GM21526 (cell line): Measurements from ENCODE around the gene NDOR1.
"Not testable (repeated sequence)": the region's sequence is repeated elsewhere in the genome, so short reads cannot be mapped to it uniquely, and the experiment has no call there.

Experiments used
- ATAC-seq: cut with Tn5 transposase; IDR thresholded peaks from one replicate; pipeline ENCODE4 v1.9.1; 2021; ENCODE audit warnings: moderate library complexity; ENCODE audit not compliant: unreplicated experiment, low FRiP score

The NDOR1 gene

DNA sequence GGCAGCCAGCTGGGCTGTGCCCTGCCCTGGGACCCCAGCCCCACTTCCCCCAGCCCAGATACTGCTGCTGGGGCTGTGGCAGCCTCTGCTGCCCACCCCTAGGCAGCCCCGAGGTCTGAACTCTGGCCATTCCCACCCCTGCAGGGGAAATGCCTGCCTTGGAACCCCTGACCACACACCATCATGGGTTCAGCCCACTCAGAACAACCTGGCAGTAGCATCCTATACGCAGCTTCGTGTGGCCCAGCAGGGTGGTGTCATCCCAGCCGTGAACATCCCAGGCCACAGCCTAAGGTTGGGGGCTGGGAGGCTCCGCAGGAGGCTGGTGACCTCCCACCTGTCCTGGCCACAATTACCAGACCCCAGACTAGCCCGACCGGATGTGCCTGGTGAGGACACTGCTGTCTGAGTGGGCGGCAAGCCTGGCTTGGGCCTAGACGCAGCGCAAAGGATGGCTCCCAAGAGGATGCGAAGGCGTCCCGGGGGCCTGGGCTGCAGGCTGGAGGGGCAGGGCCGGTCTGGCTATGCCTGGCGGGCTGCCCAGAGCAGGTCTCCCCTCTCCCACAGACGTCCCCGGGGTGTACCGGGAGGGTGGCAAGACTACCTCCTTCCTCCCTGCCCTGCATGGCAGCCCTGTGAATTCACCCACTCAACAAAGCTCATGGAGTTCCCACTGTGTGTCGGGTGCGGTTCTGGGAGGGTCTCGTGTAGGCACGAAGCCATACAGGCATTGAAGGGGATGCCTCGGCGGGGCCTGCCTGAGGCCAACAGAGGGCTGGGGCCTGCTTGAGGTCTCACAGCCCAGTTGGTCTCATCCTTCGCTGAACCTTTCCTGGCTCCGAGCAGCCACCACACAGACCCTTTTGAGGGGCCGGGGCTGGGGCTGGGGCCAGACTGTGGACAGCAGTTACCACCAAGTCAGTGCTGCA lies 23.7 kb downstream of the NDOR1 start:
- ATAC-seq = no peak

DNA sequence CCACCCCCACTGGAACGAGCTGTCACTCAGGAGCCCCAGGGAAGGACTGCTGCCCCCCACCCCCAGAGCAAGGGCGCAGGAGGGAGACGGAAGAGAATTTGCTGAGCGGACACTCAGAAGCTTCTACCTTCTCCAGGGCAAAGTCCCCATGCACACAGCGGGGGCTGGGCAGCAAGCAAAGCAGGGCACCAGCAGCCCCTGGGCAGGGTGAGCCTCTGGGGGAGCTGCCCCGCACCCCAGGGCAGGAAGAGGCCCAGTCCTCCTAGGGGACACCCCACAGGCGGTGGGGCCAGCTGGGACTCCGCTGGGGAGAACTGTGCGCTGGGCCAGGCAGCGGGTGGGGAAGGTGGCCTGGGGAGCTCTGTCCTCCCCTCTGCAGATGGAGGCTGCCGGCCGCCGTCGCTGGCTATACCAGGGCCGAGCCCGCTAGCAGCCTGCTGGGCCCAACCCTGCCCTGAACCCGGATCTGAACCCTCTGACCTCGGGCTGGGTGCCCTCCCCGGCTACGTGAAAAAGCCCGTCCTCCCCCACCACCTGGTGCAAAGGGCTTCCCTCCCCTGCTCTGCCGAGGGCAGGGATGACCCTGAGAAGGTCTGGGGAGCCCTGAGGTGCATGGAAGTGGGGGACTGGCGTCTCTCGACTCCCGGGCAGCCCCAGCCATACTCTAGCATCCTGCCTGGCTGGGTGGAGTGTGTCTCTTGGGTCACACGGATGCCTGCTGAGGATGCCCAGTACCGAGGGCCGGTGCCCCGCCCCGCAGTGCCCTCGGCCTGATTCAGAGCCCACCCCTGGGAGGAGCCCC lies 24.6 kb downstream of the NDOR1 start:
- no peak for ATAC-seq

DNA sequence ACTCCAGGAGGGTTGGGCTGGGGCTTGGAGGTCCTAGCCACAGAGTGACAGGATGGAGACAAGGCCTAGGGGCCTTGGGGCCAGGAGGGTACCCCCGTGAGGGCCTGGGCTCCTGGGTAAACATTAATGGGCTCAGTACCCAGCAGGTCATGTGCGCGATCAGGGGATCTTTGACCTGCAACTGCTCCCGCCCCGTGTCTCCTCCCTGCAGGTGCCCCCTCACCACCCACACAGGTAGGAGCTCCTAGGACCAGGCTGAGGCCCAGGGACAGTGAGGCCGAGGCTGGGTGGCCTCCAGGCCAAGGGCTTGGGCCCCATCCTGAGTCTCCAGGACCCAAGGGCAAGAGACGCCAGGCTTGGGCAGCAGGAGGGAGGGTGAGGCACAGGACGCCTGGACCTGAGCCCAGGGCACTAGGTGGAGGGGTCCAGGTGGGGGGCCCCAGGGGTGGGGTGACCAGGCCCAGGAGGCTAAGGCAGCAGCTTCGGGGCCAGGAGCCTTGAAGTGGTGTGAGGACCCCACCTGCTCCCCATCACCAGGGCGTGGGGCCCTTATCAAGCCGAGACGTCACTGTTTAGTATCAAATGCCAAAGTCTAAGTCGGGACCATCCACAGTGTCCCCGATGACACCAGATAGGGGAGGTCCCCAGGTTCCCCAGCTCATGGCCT lies 25.3 kb downstream of the NDOR1 start, which contains the start of gene SLC34A3:
Gene SLC34A3, plus strand, starts transcription at position 197 of the 667 bp plus-strand sequence. CDS start 802 bp downstream, outside the sequence.
- no peak for ATAC-seq

DNA sequence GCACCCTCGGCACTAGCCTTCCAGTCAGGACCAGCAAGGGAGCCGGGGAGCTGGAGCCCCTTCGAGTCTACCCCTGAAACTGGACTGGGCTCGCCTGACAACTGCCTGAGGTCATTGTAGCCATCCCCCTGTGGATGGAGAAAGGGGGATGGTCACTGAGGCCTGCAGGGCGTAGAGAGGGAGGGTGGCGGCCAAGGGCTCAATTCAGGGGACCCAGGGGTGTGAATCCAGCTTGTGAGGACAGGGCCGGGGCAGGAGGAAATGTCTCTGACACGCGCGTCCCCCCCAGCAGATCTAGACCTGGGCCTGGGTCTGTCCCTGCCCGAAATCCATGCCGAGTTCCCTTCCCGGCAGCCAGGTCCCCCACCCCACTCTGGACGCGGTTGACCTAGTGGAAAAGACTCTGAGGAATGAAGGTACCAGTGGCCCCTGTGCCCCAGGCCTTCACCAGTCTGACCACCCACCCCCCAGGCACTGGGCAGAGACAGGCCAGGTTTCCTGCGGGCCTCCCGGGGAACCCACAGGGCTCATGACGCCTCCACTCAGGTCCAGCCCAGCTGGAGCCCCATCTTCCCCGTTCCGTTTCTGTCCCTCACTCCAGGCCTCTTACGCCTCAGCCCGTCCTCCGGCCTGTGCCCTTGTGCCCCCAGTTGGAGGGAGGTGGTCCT lies 26.0 kb downstream of the NDOR1 start:
- ATAC-seq = no peak

DNA sequence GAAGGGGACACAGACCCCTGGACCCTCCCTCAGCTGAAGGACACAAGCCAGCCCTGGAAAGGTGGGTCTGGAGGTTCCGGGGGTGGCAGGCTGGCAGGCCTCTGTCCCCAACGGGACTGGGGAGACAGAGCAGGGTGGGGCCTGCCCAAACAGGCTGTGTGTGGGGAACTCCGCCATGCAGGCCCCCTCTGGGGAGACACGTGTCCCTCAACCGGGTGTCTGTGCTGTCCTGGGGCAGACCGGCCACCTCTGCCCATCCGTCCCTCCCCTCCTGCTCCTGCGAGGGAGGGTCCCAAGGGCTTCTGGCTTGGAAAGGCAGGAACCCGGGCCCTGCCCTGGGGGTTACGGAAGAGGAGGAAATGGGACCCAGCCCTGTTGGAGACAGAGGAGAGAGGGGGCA lies 26.6 kb downstream of the NDOR1 start:
- no peak for ATAC-seq

DNA sequence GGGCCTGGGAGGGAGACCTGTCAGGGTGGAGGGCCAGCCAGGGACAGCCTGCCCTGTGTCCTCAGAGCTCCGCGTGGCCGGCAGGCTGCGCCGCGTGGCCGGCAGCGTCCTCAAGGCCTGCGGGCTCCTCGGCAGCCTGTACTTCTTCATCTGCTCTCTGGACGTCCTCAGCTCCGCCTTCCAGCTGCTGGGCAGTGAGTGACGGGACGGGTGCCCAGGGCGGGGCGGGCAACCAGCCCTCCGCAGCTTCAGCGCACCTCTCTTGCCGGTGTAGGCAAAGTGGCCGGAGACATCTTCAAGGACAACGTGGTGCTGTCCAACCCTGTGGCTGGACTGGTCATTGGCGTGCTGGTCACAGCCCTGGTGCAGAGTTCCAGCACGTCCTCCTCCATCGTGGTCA lies 27.0 kb downstream of the NDOR1 start:
- no peak for ATAC-seq

DNA sequence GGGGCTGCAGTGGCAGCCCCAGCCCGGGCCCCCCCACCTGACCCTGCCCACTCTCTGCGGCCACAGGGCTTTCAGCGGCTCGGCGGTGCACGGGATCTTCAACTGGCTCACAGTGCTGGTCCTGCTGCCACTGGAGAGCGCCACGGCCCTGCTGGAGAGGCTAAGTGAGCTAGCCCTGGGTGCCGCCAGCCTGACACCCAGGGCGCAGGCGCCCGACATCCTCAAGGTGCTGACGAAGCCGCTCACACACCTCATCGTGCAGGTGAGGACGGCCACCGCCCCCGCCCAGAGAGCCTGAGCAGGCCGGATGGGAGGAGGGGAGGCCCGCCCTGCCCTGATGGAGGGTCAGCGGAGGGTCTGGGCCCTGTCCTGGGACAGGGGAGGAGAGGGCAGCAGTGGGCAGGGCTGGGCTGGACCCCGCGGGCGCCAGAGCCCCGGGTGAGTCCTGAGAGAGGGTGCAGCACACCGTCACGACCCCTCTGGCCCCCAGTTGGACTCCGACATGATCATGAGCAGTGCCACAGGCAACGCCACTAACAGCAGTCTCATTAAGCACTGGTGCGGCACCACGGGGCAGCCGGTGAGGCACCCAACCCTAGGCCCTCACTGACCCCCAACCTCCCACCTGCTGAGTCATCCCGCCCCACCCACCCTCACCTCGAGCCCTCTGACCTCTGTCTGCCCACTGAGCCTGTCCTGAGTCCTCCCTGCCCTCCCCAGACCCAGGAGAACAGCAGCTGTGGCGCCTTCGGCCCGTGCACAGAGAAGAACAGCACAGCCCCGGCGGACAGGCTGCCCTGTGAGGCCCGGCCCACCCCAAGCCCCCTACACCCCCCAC lies 27.9 kb downstream of the NDOR1 start:
- ATAC-seq = no peak

DNA sequence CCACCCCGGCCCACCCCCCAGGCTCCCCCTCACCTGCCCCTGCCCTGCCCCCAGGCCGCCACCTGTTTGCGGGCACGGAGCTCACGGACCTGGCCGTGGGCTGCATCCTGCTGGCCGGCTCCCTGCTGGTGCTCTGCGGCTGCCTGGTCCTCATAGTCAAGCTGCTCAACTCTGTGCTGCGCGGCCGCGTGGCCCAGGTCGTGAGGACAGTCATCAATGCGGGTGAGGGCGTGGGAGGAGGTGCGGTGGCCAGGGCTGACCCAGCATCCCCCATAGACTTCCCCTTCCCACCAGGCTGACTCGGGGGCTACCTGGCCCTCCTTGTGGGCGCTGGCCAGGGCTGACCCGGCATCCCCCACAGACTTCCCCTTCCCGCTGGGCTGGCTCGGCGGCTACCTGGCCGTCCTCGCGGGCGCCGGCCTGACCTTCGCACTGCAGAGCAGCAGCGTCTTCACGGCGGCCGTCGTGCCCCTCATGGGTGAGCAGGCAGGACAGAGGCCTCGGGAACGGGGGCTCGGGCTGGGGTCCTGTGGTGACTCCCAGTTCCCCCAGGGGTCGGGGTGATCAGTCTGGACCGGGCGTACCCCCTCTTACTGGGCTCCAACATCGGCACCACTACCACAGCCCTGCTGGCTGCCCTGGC lies 28.7 kb downstream of the NDOR1 start:
- ATAC-seq = no peak

DNA sequence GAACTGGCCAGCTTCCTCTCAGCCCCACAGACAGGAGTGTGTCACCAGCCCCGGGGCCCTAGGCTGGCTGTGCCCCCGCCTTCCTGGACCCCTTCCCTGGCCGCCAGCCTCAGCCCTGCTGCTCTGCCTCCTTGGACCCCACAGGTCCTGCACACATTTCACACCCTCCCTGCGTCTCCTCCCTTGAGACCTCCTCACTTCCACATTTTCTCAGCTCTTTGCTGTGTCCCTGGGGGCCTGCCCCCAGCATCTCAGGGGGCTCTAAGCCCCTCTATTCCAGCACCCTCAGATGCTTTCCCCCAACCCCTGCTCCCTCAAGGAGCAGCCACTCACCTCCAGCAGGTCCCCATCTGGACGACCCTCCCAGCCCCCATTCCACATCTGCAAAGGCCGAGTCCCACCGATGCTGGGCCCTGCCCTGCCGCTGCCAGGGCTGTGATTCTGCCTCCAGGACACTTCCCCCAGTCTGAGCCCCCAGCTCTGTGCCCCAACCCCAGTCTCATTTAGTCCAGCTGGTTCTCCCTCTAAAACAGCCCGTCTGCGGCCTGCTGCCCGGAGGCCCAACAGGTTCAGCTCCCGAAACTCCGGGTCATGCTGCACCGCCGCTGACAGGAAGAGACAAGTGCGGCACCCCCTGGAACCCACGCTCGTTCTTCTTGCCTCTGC lies 29.4 kb downstream of the NDOR1 start:
- no peak for ATAC-seq

DNA sequence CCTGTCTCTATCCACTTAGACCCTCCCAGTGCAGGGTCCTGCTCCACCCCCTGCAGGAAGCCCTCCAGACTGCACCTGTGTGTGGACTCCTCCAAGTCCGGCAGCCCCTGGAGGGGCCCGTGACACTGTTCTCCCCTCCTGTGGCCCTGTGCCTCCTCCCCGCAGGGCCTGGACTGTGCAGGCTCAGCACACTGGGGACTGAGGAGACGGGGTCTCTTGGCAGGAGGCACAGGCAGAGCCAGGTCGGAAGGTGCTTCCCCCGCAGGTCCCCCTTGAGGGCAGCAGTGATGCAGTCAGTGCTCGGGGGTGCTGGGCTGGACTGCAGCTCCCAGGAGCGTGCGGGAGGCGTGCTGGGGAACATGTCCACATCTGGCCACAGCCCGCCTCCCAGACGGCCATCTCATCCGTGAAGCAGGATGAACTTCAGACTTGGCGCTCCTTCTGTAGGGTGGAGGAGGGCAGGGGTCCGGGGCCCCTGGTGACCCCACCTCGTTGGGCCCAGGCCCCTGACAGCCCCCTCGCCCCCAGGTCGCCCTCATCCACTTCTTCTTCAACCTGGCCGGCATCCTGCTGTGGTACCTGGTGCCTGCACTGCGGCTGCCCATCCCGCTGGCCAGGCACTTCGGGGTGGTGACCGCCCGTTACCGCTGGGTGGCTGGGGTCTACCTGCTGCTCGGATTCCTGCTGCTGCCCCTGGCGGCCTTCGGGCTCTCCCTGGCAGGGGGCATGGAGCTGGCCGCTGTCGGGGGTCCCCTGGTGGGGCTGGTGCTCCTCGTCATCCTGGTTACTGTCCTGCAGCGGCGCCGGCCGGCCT lies 30.1 kb downstream of the NDOR1 start:
- no peak for ATAC-seq

DNA sequence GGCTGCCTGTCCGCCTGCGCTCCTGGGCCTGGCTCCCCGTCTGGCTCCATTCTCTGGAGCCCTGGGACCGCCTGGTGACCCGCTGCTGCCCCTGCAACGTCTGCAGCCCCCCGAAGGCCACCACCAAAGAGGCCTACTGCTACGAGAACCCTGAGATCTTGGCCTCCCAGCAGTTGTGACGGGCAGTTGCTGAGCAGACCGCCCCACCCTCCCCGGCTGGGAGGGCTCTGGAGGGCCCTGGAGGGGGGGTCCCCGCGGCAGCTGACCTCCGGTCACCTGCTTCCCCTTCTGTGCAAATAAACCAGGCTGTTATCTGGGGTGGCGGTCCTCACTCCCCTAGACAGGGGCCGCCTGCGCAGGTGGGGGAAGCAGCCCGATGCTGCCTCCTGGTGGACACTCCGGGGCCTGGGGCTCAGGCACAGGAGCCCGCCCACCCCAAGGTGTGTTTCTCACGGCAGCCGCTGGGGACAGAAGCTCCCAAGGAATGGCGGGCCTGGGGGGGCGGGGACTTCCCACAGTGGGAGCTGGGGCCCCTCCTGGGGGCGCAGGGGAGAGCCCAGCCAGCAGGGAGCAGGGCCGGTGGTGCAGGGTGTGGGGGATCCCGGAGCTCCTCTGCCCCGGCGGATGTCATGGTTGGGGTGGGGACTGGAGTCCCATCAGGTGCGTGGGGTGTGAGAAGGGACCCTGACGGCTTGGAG lies 30.9 kb downstream of the NDOR1 start:
- ATAC-seq = no peak

DNA sequence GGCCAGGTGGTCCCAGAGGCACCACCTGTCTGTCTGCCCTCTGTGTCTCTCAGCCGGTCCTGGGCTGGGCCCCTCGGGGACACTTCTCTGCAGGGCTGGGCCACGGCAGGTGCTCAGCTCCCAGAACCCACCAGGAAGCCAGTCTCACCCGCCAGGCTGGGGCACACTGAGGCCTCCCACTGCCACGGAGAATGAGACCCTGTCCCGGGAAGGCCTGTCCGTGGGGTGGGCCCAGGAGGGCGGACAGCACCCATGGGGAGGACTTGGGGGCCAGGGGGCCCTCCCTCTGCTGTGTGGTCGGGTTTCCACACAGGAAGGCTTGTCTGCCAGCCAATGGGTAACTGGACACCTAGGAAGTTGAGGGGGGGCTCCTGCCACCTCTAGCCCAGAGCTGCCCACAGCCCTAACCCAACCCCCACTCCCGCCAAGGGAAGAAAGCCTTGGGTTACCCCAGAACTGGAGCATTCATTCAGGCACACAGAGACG lies 31.5 kb downstream of the NDOR1 start:
- no peak for ATAC-seq

DNA sequence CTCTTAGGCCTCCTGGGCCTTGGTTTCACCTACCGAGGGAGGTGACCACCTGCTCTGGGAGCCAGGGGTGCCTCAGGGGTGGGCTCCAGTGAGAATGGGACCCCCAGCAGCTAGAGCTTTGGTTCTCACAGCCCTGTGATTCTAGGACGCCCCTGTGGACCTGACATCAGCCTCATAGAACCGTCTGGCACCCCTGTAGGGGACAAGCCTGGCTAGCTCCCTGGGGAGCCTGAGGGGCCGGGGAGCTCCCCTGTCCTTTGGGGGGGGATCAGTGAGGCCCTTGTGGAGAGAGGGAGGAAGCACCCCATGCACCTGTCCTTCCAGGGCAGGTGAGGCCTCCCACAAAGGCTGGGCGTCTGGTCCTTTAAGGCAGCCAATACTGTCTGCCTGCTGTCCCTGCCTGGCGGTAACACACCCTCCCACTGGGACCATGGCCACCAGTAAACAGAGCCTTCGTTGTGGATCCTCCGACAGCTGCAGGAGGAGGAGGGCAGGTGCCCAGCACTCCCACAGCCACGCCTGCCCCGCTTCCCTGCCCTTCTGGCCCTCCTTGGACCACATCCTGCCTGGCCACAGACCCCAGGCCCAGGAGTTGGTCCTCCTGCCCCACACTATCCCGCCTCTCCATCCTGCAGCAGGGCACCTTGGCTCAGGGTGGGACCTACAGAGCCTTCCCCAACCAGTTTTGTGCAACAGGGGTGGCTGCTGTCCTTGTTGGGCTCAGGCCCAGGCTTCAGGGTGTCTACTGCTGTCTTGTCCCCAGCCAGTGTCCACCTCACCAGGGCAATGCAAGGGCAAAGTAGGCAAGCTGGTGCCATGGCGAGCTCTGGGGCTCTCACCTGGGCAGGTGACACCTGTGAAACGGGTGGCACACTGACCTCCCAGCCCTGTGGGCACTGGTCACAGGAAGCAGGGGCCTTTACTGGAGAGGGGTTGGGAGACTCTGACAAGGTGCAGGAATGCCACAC lies 32.5 kb downstream of the NDOR1 start:
- ATAC-seq = no peak

DNA sequence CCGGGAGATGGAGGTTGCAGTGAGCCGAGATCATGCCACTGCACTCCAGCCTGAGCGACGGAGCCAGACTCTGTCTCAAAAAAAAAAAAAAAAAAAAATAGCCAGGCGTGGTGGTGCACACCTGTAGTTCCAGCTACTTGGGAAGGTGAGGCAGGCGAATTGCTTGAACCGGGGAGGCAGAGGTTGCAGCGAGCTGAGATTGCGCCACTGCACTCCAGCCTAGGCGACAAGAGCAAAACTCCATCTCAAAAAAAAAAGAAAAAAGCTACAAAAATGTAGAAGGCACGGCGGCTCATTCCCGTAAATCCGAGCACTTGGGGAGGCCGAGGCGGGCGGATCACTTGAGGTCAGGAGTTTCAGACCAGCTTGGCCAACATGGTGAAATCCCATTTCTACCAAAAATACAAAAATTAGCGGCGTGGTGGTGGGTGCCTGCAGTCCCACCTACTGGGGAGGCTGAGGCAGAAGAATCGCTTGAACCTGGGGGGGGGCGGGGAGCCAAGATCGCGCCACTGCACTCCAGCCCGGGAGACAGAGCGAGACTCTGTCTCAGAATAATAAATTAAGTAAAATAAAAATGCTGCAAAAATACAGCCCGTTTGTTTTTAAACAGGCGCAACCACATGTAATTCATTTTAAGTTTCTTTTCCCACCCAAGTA lies 34.2 kb downstream of the NDOR1 start:
- ATAC-seq = not testable (repeated sequence)

DNA sequence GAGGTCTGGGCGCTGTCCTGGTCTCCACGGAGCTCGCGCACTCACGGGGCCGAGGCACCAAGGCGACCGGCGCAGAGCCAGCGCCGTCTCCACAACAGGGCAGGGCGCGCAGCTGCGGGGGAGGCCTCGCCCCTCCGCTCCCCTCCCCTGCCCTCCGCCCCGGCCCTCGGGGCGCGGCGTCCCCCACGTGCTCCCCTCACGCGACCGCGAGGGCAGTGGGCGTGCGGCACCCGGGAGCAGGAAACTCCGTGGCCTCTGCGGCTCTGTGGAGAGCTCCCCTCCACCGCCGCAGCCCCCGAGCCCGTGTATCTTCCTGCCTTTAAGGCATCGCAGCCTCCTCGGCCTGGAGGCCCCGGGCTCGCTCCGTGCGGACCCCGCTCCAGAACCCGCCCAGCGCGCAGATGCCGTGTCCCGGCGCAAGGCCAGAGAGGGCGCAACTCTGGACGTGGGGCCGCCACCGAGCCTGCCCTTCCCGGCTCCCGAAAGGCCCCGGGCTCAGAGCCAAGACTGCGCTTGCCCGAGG lies 34.9 kb downstream of the NDOR1 start:
- peak; percentile 22 for ATAC-seq
